GM03348 (cell line): ENCODE data around the gene FAM131C.
"Not testable (repeated sequence)": the region's sequence is repeated elsewhere in the genome, so short reads cannot be mapped to it uniquely, and the experiment has no call there.

Source experiments
- DNase-seq: peaks from one replicate; pipeline ENCODE4 v3.0.0; 2012; ENCODE audit warnings: low spot score

FAM131C gene

GRCh38 chr1:16073490-16074119, at the start of gene FAM131C:
Gene FAM131C (minus strand): TSS chr1:16073651. CDS start chr1:16073442, 209 bp downstream.
- DNase-seq, result peak; percentile 83

GRCh38 chr1:16122916-16123315, 49.5 kb upstream of the FAM131C start:
- DNase-seq, result peak; percentile 93

GRCh38 chr1:16122350-16122881, 49.0 kb upstream of the FAM131C start:
- DNase-seq, result peak; percentile 61

GRCh38 chr1:16120940-16121410, 47.5 kb upstream of the FAM131C start:
- DNase-seq, result no peak

GRCh38 chr1:16120407-16120806, 47.0 kb upstream of the FAM131C start:
- DNase-seq, result no peak

GRCh38 chr1:16119926-16120325, 46.5 kb upstream of the FAM131C start:
- DNase-seq, result no peak

GRCh38 chr1:16119504-16119903, 46.1 kb upstream of the FAM131C start:
- DNase-seq, result no peak

- DNase-seq, result no peak
Measured at GRCh38 chr1:16118706-16119105, 45.3 kb upstream of the FAM131C start.

- no peak for DNase-seq
Measured at GRCh38 chr1:16117936-16118335, 44.5 kb upstream of the FAM131C start.

GRCh38 chr1:16117369-16117768, 43.9 kb upstream of the FAM131C start:
- DNase-seq, result peak; percentile 68

GRCh38 chr1:16116625-16117024, 43.2 kb upstream of the FAM131C start:
- no peak for DNase-seq

GRCh38 chr1:16116002-16116401, 42.6 kb upstream of the FAM131C start:
- no peak for DNase-seq

GRCh38 chr1:16115468-16115983, 42.1 kb upstream of the FAM131C start:
- no peak for DNase-seq

GRCh38 chr1:16114527-16115467, 41.3 kb upstream of the FAM131C start:
- DNase-seq, result no peak

- DNase-seq, result peak; percentile 78
Measured at GRCh38 chr1:16112596-16113555, 39.4 kb upstream of the FAM131C start.

GRCh38 chr1:16111771-16112595, 38.5 kb upstream of the FAM131C start:
- peak; percentile 83 for DNase-seq

- DNase-seq, result no peak
Measured at GRCh38 chr1:16110884-16111283, 37.4 kb upstream of the FAM131C start.

GRCh38 chr1:16110456-16110855, 37.0 kb upstream of the FAM131C start:
- no peak for DNase-seq

- DNase-seq, result no peak
Measured at GRCh38 chr1:16109571-16109970, 36.1 kb upstream of the FAM131C start.

GRCh38 chr1:16107039-16107438, 33.6 kb upstream of the FAM131C start:
- DNase-seq, result not testable (repeated sequence)

GRCh38 chr1:16101623-16102022, 28.2 kb upstream of the FAM131C start:
- DNase-seq, result no peak
